ENCODE measurements around the gene GM2A.

DNA sequence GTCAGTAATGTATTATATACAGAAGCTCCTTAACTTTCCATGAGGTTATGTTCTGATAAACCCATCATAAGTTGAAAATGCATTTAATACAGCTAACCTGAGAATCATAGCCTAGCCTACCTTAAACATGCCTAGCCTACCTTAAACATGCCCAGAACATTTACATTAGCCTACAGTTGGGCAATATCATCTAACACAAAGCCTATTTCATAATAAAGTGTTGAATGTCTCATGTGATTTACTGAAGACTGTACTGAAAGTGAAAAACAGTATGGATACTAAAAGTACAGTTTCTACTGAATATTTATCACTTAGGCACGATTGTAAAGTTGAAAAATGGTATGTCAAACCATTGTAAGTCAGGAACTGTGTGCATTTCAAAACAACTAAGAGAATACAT is 1.6 kb downstream of the GM2A start:
- TF ChIP-seq CTCF (conservative IDR thresholded peaks at IDR 0.05; ENCODE audit: low read depth, low read length) (no peak), EZH2phosphoT487 (IDR thresholded peaks at IDR 0.05; ENCODE audit: borderline replicate concordance, low read length) (no peak), EZH2 (IDR thresholded peaks at IDR 0.05; ENCODE audit: low read length, unreplicated experiment) (no peak)
